GM12801 (cell line): ENCODE data around the gene UBE2K.

Experiments
- CTCF ChIP-seq: IDR thresholded peaks from one replicate; pipeline ENCODE4 v1.5.1; 2011; ENCODE audit warnings: control low read depth; ENCODE audit not compliant: insufficient read length; ENCODE audit errors: extremely low read depth

UBE2K gene

GRCh38 chr4:39697740-39698423 is at the start of gene UBE2K:
UBE2K (plus strand) TSS chr4:39698136; CDS start chr4:39698328, 192 bp downstream.
- no peak for TF ChIP-seq CTCF

- no peak for TF ChIP-seq CTCF
These were observed 49.7 kb upstream of the UBE2K start for GRCh38 chr4:39648213-39648612.

GRCh38 chr4:39648827-39649558 is 48.9 kb upstream of the UBE2K start:
- TF ChIP-seq CTCF: no peak

- no peak for TF ChIP-seq CTCF
These were observed 48.2 kb upstream of the UBE2K start for GRCh38 chr4:39649639-39650265.

- no peak for TF ChIP-seq CTCF
These were observed 42.7 kb upstream of the UBE2K start for GRCh38 chr4:39655211-39655610.

- no peak for TF ChIP-seq CTCF
These were observed 42.1 kb upstream of the UBE2K start for GRCh38 chr4:39655876-39656275.

- TF ChIP-seq CTCF: no peak
These were observed 40.5 kb upstream of the UBE2K start for GRCh38 chr4:39657465-39657864.
